Choroid plexus epithelial cell (primary cell): Measurements from ENCODE around the gene SEMA3A.
"Not testable (repeated sequence)": the region's sequence is repeated elsewhere in the genome, so short reads cannot be mapped to it uniquely, and the experiment has no call there.

Source experiments
- DNase-seq: peaks from one replicate; pipeline ENCODE4 v3.0.0-alpha.2; 2010; ENCODE audit warnings: low read depth
- H3K4me3 ChIP-seq: 2 replicates; pipeline ENCODE4 v1.5.1; 2011; ENCODE audit warnings: low read depth, mild to moderate bottlenecking, control low read depth, low read length, moderate library complexity
- TF ChIP-seq, protein P1 (sequence below): conservative IDR thresholded peaks from 2 replicates; pipeline ENCODE4 v1.5.1; 2011; ENCODE audit warnings: low read depth, mild to moderate bottlenecking, control low read depth, inconsistent platforms, low read length, moderate library complexity

Gene SEMA3A

DNA sequence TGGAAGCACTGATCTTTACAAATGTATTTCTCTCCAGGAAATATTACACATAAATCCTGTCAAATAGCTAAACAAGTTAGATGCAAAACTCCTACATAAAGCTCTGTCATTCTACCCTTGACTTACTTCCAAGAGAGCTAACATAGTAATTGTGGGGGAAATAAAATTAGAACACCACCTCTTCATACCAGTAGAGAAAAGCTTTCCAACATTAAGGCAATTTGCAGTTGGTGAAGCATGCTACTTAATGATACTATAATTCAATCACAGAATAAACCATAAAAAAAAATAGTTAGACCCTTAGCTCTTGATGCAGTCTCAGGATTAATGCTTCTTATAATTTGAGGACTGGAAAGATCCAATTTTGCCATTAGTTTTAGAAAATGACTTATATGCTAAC, 35.2 kb downstream of the SEMA3A start:
- no peak for DNase-seq
- H3K4me3 ChIP-seq: no peak overlapping the region
- TF ChIP-seq, protein P1, sequence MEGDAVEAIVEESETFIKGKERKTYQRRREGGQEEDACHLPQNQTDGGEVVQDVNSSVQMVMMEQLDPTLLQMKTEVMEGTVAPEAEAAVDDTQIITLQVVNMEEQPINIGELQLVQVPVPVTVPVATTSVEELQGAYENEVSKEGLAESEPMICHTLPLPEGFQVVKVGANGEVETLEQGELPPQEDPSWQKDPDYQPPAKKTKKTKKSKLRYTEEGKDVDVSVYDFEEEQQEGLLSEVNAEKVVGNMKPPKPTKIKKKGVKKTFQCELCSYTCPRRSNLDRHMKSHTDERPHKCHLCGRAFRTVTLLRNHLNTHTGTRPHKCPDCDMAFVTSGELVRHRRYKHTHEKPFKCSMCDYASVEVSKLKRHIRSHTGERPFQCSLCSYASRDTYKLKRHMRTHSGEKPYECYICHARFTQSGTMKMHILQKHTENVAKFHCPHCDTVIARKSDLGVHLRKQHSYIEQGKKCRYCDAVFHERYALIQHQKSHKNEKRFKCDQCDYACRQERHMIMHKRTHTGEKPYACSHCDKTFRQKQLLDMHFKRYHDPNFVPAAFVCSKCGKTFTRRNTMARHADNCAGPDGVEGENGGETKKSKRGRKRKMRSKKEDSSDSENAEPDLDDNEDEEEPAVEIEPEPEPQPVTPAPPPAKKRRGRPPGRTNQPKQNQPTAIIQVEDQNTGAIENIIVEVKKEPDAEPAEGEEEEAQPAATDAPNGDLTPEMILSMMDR: no peak

DNA sequence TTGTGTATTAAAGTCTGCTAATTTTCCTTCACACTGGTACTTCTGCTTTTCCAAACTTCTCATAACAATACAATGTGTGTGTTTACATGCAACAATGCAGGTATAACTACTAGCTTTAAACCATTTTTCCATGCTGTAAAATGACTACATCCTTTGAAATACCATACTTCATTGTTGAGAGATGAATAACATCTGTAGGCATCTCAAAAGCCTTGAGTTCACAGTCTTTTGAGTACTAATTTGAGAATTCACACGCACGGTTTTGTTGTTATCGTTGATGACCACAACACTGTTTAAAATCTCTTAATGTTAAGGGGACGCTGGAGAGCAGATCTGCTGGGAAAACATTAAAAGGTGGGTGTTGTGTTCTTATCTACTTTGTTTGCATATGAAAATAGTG, 37.4 kb downstream of the SEMA3A start:
- DNase-seq: no peak
- TF ChIP-seq, protein P1: no peak
- no peak overlapping the region for H3K4me3 ChIP-seq

DNA sequence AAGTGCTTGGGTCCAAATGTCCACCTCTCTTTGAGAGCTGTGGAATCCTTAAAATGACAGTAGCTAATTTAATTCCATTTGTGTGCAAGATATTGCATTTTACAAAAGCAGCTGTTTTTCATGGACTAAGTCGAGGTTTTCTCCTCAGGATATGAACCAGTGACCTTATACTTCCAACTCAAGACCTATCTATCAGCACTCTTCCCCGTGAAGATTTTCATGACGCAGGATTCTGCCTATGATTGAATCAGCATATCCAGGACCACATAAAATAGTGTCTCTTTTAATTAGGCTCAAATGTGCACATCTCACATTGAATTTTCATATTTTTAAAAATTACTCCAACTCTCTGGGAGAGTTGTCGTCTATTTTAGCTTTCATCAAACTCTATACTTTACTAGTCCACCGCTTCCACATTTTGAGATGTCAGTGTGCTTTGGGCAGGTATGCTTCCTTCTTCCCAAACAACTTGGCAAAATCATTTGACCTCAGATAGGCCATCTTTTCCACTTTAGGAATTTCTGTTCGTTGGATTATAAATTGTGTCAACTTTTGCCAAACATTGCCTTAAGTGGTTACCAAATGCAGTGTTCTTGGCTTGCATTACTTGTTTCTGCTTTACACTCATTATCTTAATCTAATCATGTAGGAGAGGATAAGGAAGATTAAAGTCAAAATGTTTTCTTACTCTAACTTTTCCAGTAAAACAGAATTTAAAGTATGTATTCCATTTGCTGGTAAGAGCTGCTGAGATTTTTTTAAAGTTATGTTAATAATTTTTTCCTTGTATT, 39.4 kb downstream of the SEMA3A start:
- peak; percentile 52 for DNase-seq
- TF ChIP-seq, protein P1: no peak
- no peak overlapping the region for H3K4me3 ChIP-seq

- H3K4me3 ChIP-seq: no peak overlapping the region
- TF ChIP-seq, protein P1: no peak
- no peak for DNase-seq
Observed at GRCh38 chr7:84152995-84153394, 41.6 kb downstream of the SEMA3A start.

- not testable (repeated sequence) for DNase-seq, H3K4me3 ChIP-seq
Observed at GRCh38 chr7:84150370-84150769, 44.2 kb downstream of the SEMA3A start.

DNA sequence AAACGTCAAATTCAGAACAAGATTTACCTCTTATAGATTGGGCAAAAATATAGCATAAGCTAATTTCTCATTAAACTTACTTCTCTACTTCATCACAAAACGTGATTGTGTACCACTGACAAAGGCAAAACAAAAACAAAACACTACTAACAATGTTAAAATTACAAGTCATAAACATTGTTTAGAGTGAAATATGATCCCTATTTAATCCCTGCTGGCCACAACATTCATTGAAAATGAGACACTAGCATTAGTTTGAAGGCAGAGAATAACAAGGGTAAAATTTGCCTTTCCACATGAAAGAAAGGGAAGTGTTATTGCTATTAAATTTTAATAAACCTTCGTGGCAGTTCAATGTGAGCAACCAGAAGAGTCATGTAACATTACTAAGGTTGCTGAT, 45.0 kb downstream of the SEMA3A start:
- TF ChIP-seq, protein P1: no peak
- no peak overlapping the region for H3K4me3 ChIP-seq
- no peak for DNase-seq

- H3K4me3 ChIP-seq: no peak overlapping the region
- TF ChIP-seq, protein P1: no peak
- no peak for DNase-seq
Observed at GRCh38 chr7:84145892-84146291, 48.7 kb downstream of the SEMA3A start.
